Heart left ventricle (tissue), 16 donors: Measurements from ENCODE around the gene AP3B1. TPM values are rescaled to one million over a fixed set of nuclear protein-coding genes. Genes with fewer than 3 reads are reported as not detected.
"Not testable (repeated sequence)": the region's sequence is repeated elsewhere in the genome, so short reads cannot be mapped to it uniquely, and the experiment has no call there.

Source experiments
- ATAC-seq, 4 donors: fragments of 200-7000 bp; cut with Tn5 transposase; one replicate each; pipeline ENCODE4 v1.9.1; 2020 to 2022; ENCODE audit warnings: moderate library complexity in 4 of 4, mild to moderate bottlenecking in 3 of 4, moderate number of reproducible peaks in 1 of 4
- DNase-seq, 5 donors: peaks; one replicate each; pipeline ENCODE4 v3.0.0-alpha.2; 2020
- H3K27ac ChIP-seq, 12 donors: fragments of 200-600 bp; sonication (generic) in 4 of 12; one replicate each; pipeline versions ENCODE4 v1.5.0 to v1.8.0; 2016 to 2022; ENCODE audit warnings: mild to moderate bottlenecking in 2 of 12
- H3K27me3 ChIP-seq, 9 donors: fragments of 200-600 bp; sonication (generic) in 2 of 9; one replicate each; pipeline versions ENCODE4 v1.5.1 to v1.8.0; 2016 to 2022; ENCODE audit warnings: mild to moderate bottlenecking in 3 of 9
- H3K36me3 ChIP-seq, 9 donors: fragments of 200-600 bp; sonication (generic) in 2 of 9; one replicate each; pipeline versions ENCODE4 v1.5.0 to v1.8.0; 2018 to 2022; ENCODE audit warnings: mild to moderate bottlenecking in 2 of 9
- H3K4me1 ChIP-seq, 12 donors: fragments of 200-600 bp; sonication (generic) in 4 of 12; one replicate each; pipeline versions ENCODE4 v1.5.0 to v1.8.0; 2016 to 2022; ENCODE audit warnings: mild to moderate bottlenecking in 3 of 12
- H3K4me3 ChIP-seq, 12 donors: fragments of 200-600 bp; sonication (generic) in 4 of 12; one replicate each; pipeline versions ENCODE4 v1.5.0 to v1.8.0; 2017 to 2022; ENCODE audit warnings: mild to moderate bottlenecking in 9 of 12, moderate library complexity in 4 of 12
- H3K9me3 ChIP-seq, 12 donors: fragments of 200-600 bp; sonication (generic) in 4 of 12; one replicate each; pipeline versions ENCODE4 v1.5.0 to v1.8.0; 2016 to 2022; ENCODE audit warnings: mild to moderate bottlenecking in 1 of 12
- CTCF ChIP-seq, 12 donors: fragments of 200-600 bp; sonication (generic) in 4 of 12; IDR thresholded peaks; one replicate each; pipeline versions ENCODE4 v1.5.0 to v1.8.0; 2018 to 2022; ENCODE audit warnings: antibody characterized with exemption in 12 of 12, mild to moderate bottlenecking in 5 of 12
- POLR2A ChIP-seq, 2 donors: fragments of 450-650 bp; IDR thresholded peaks; one replicate each; pipeline ENCODE4 v1.6.1; 2017; ENCODE audit warnings: antibody characterized with exemption in 2 of 2, mild to moderate bottlenecking in 2 of 2, moderate library complexity in 2 of 2
- WGBS, 4 donors: extraction: QIAGEN DNeasy Blood & Tissue Kit in 2 of 4; methylation state at CpG; one replicate each; pipeline versions ENCODE4 v1.1.5 to v1.1.7; 2013 to 2018; 5-methylcytosine and 5-hydroxymethylcytosine counted together
- intact Hi-C, 10 donors: fragments of 100-400 bp; cut with DNase I; formaldehyde crosslinking; loops; one replicate each; pipeline versions ENCODE4 v1.11.1 to v1.14.2; 2022
- polyA plus RNA-seq, 2 donors: library from polyadenylated mRNA; stranded (reverse); fragments of 200-250 nt; gene quantifications; one replicate each; pipeline ENCODE4 v1.2.3, GENCODE V29; 2013
- total RNA-seq, 9 donors: library from RNA; depleted of rRNA in 2 of 9; stranded (reverse); fragments of >200 nt in 2 of 9; fragmentation: NEBNext Ultra II Directional in 3 of 9; extraction: Animal tissue kit (Norgen Biotek cat#: 25700) in 3 of 9; gene quantifications; one replicate each; pipeline versions ENCODE4 v1.1.0 to v1.2.4, GENCODE V29; 2016 to 2023
- donor health status: ischemic (EF 13 %, LVEDD 7.1; RV severe dilation, severe dysfunction).
- donor health status: healthy with polysubstance abuse.
- donor health status: DM: no; HTN: yes; CAD: no.
- donor health status: DM: no; HTN: no; CAD: no.
- donor health status: ischemic (EF 25% LVEDD 6.9; RV normal size, moderate dysfunction).
- donor health status: ischemic (EF 25% LVEDD 5.7; RV mildly dilated, moderate dysfunction).
- donor health status: healthy.
- donor health status: DM: yes; HTN: yes; CAD: no.
- donor health status: ischemic (EF 35%, LVEDD 5.7; RV mildly dilated, moderate dysfunction).
- donor health status: nonischemic (EF 11% LVEDD 7.7; RV severe dilation, severe dysfunction).
- donor health status: DM: yes; HTN: yes; CAD: no.
- donor health status: PGD.
- donor health status: ischemic (EF 29% LVEDD 5.4; RV normal size, mild dysfunction).
- donor health status: nonischemic (EF 23%, LVEDD 6.1; RV moderate dilation, normal function).

The AP3B1 gene
- total and polyA plus RNA-seq, 11 donors = 14.4 to 33.7 (median 25.2) TPM

- intact Hi-C loops = no loop called here
- Histone ChIP-seq H3K9me3 (peaks cover 0 to 3% (median 0%) of the 10 kb centered on the region in 12 donors), H3K36me3 (no peaks in the 10 kb centered on the region), H3K4me3 (no peak overlapping the region), H3K27me3 (no peaks in the 10 kb centered on the region), H3K27ac (no peak overlapping the region), H3K4me1 (no peaks in the 10 kb centered on the region)
- 80 to 88% (median 85%) methylated on average over 4 of the region's 4 CpGs for WGBS, 4 donors
- no peak for DNase-seq
- no peak for TF ChIP-seq CTCF (IDR thresholded peaks at IDR 0.05)
- TF ChIP-seq POLR2A (IDR thresholded peaks at IDR 0.05) = no peak
- ATAC-seq = no peak
Measured at GRCh38 chr5:78050888-78051287, 243.6 kb downstream of the AP3B1 start.

DNA sequence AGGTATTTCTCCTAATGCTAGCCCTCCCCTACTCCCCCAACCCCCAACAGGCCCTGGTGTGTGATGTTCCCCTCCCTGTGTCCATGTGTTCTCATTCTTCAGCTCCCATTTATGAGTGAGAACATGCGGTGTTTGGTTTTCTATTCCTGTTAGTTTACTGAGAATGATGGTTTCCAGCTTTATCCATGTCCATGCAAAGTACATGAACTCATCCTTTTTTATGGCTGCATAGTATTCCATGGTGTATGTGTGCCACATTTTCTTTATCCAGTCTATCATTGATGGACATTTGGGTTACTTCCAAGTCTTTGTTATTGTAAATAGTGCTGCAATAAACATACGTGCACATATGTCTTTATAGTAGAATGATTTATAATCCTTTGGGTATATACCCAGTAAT lies 247.7 kb downstream of the AP3B1 start:
- H3K4me3 ChIP-seq, H3K36me3 ChIP-seq, H3K27ac ChIP-seq, DNase-seq, H3K9me3 ChIP-seq, ATAC-seq, intact Hi-C loops, H3K27me3 ChIP-seq, H3K4me1 ChIP-seq: not testable (repeated sequence)
- WGBS, 4 donors = 96 to 100% (median 98%) methylated on average over 2 of the region's 2 CpGs

- Histone ChIP-seq H3K27ac (no peak overlapping the region), H3K4me1 (no peaks in the 10 kb centered on the region), H3K27me3 (no peaks in the 10 kb centered on the region), H3K36me3 (peaks cover 0 to 4% (median 0%) of the 10 kb centered on the region in 9 donors), H3K4me3 (no peak overlapping the region), H3K9me3 (peaks cover 0 to 3% (median 0%) of the 10 kb centered on the region in 12 donors)
- intact Hi-C loops = no loop called here
- ATAC-seq (no peak), DNase-seq (no peak)
- TF ChIP-seq CTCF (IDR thresholded peaks at IDR 0.05) (no peak), POLR2A (IDR thresholded peaks at IDR 0.05) (no peak)
- WGBS, 4 donors = 95 to 98% (median 96%) methylated on average over 9 of the region's 9 CpGs
Measured at GRCh38 chr5:78046006-78046405, 248.5 kb downstream of the AP3B1 start.

- intact Hi-C loops = no loop called here
- no peak overlapping the region for H3K27ac ChIP-seq
- no peaks in the 10 kb centered on the region for H3K4me1 ChIP-seq
- ATAC-seq (no peak), DNase-seq (no peak)
- H3K36me3 ChIP-seq = peaks cover 0 to 22% (median 12%) of the 10 kb centered on the region in 9 donors
- H3K27me3 ChIP-seq = no peaks in the 10 kb centered on the region
- TF ChIP-seq POLR2A (IDR thresholded peaks at IDR 0.05) (no peak), CTCF (IDR thresholded peaks at IDR 0.05) (no peak)
- no peak overlapping the region for H3K4me3 ChIP-seq
- 94 to 96% (median 95%) methylated on average over 5 of the region's 5 CpGs for WGBS, 4 donors
- peaks cover 0 to 1% (median 0%) of the 10 kb centered on the region in 12 donors for H3K9me3 ChIP-seq
Measured at GRCh38 chr5:78041805-78042204, 252.7 kb downstream of the AP3B1 start.

DNA sequence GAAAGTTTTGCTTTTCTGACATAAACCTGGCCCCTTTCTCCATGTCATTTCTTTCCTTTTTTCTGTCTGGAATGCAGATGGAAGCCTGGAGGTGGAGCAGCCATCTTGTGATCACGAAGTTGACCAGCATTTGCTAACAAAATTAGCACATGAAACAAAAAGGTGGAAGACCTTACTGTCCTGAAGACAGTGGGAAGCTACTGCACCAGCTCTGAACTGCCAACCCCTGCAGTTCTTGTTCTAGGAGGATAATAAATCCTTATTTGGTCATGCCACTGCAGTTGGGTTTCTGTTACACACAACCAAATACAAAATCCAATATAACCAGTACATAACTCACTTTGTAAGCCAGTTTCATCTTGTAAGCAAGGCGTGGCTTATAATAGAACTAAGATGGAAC lies 269.0 kb downstream of the AP3B1 start:
- no peaks in the 10 kb centered on the region for H3K4me1 ChIP-seq
- H3K27me3 ChIP-seq = no peaks in the 10 kb centered on the region
- TF ChIP-seq POLR2A (IDR thresholded peaks at IDR 0.05) = no peak
- no peak for TF ChIP-seq CTCF (IDR thresholded peaks at IDR 0.05)
- H3K9me3 ChIP-seq = no peaks in the 10 kb centered on the region
- H3K4me3 ChIP-seq = no peak overlapping the region
- intact Hi-C loops = no loop called here
- ATAC-seq (no peak), DNase-seq (no peak)
- 83 to 92% (median 87%) methylated on average over 2 of the region's 2 CpGs for WGBS, 4 donors
- no peak overlapping the region for H3K27ac ChIP-seq
- H3K36me3 ChIP-seq = peaks cover 0 to 10% (median 0%) of the 10 kb centered on the region in 9 donors
